HepG2 (cell line): ENCODE results near the gene ANKRD39. TPM values are rescaled to one million over a fixed set of nuclear protein-coding genes. Genes with fewer than 3 reads are reported as not detected.

Source experiments
- HOXA5 ChIP-seq: sonication (generic); formaldehyde crosslinking; IDR thresholded peaks from 2 replicates; pipeline ENCODE4 v1.4.0; 2020; ENCODE audit warnings: missing genetic modification reagents
- IKZF4 ChIP-seq: sonication (generic); formaldehyde crosslinking; IDR thresholded peaks from 2 replicates; pipeline ENCODE4 v1.5.1; 2020; ENCODE audit warnings: borderline replicate concordance, mild to moderate bottlenecking, low read depth, missing genetic modification reagents; ENCODE audit errors: not compliant biosample characterization
- KAT7 ChIP-seq: IDR thresholded peaks from 2 replicates; pipeline ENCODE4 v1.6.1; 2018; ENCODE audit warnings: borderline replicate concordance, missing compliant biosample characterization
- MEIS2 ChIP-seq: sonication (generic); formaldehyde crosslinking; IDR thresholded peaks from 2 replicates; pipeline ENCODE4 v1.9.0; 2021; ENCODE audit warnings: mild to moderate bottlenecking, missing genetic modification reagents
- MTA1 ChIP-seq: sonication (generic); formaldehyde crosslinking; IDR thresholded peaks from 2 replicates; pipeline ENCODE4 v1.4.0; 2020; ENCODE audit warnings: missing genetic modification reagents, mild to moderate bottlenecking, borderline replicate concordance
- NCOA5 ChIP-seq: sonication (generic); formaldehyde crosslinking; IDR thresholded peaks from 2 replicates; pipeline ENCODE4 v1.4.0; 2020; ENCODE audit warnings: missing genetic modification reagents
- ONECUT2 ChIP-seq: sonication (generic); formaldehyde crosslinking; IDR thresholded peaks from 2 replicates; pipeline ENCODE4 v1.4.0; 2020; ENCODE audit warnings: missing genetic modification reagents
- TEAD3 ChIP-seq: optimal IDR thresholded peaks from 2 replicates; pipeline ENCODE3; 2016; ENCODE audit warnings: borderline replicate concordance
- TFE3 ChIP-seq: IDR thresholded peaks from 2 replicates; pipeline ENCODE4 v1.6.1; 2016
- ZBTB38 ChIP-seq: sonication (generic); formaldehyde crosslinking; IDR thresholded peaks from 2 replicates; pipeline ENCODE4 v1.5.1; 2020; ENCODE audit warnings: mild to moderate bottlenecking, missing genetic modification reagents
- ZFP36 ChIP-seq: fragments of 150-350 bp; IDR thresholded peaks from 2 replicates; pipeline ENCODE4 v1.6.1; 2018; ENCODE audit warnings: borderline replicate concordance, low read length, low read depth; ENCODE audit not compliant: partially characterized antibody
- ZFP36L2 ChIP-seq: sonication (generic); formaldehyde crosslinking; IDR thresholded peaks from 2 replicates; pipeline ENCODE4 v1.4.0; 2020; ENCODE audit warnings: missing genetic modification reagents
- ZNF367 ChIP-seq: sonication (generic); formaldehyde crosslinking; IDR thresholded peaks from 2 replicates; pipeline ENCODE4 v1.4.0; 2020; ENCODE audit warnings: missing genetic modification reagents, borderline replicate concordance
- ZNF569 ChIP-seq: sonication (generic); formaldehyde crosslinking; IDR thresholded peaks from 2 replicates; pipeline ENCODE4 v1.5.0; 2020; ENCODE audit warnings: mild to moderate bottlenecking, missing genetic modification reagents, moderate library complexity, borderline replicate concordance
- ZNF674 ChIP-seq: sonication (generic); formaldehyde crosslinking; IDR thresholded peaks from 2 replicates; pipeline ENCODE4 v1.5.0; 2020; ENCODE audit warnings: low read depth, mild to moderate bottlenecking, missing genetic modification reagents
- ZNF773 ChIP-seq: sonication (generic); formaldehyde crosslinking; IDR thresholded peaks from 2 replicates; pipeline ENCODE4 v1.4.0; 2020; ENCODE audit warnings: missing genetic modification reagents, borderline replicate concordance
- ZSCAN25 ChIP-seq: sonication (generic); formaldehyde crosslinking; IDR thresholded peaks from 2 replicates; pipeline ENCODE4 v1.8.0; 2022; ENCODE audit warnings: mild to moderate bottlenecking, missing genetic modification reagents
- ZXDC ChIP-seq: sonication (generic); formaldehyde crosslinking; IDR thresholded peaks from 2 replicates; pipeline ENCODE4 v1.5.0; 2020; ENCODE audit warnings: mild to moderate bottlenecking, missing genetic modification reagents
- polyA plus RNA-seq, 8 experiments: library from polyadenylated mRNA; depleted of rRNA in 3 of 8; stranded (reverse) in 7 of 8; unstranded in 1 of 8; fragments of >200 nt; fragmentation: Illumina TruSeq in 4 of 8; extraction: Trizol in 4 of 8; gene quantifications; 2 replicates each; pipeline versions ENCODE4 v1.2.1 to v1.2.3, GENCODE V29; 2011 to 2016; ENCODE audit warnings: low read depth in 4 of 8, missing spikeins in 1 of 8, mixed read lengths in 1 of 8; ENCODE audit not compliant: insufficient read depth in 1 of 8
- total RNA-seq, 5 experiments: library from RNA; depleted of rRNA; stranded (reverse); fragments of >200 nt; fragmentation: Illumina TruSeq; extraction: Trizol; gene quantifications; 2 replicates each; pipeline ENCODE4 v1.2.3, GENCODE V29; 2016; ENCODE audit warnings: low read depth in 1 of 5
- TF ChIP-seq, protein P1 (sequence below): sonication (generic); formaldehyde crosslinking; IDR thresholded peaks from 2 replicates; pipeline ENCODE4 v1.5.0; 2020; ENCODE audit warnings: missing genetic modification reagents

ANKRD39 gene
- total and polyA plus RNA-seq, 2 of the 13 experiments (the other 11 are each of a cell fraction or from before 2014, with no cell fraction given), result 23.2 to 24.8 TPM

DNA sequence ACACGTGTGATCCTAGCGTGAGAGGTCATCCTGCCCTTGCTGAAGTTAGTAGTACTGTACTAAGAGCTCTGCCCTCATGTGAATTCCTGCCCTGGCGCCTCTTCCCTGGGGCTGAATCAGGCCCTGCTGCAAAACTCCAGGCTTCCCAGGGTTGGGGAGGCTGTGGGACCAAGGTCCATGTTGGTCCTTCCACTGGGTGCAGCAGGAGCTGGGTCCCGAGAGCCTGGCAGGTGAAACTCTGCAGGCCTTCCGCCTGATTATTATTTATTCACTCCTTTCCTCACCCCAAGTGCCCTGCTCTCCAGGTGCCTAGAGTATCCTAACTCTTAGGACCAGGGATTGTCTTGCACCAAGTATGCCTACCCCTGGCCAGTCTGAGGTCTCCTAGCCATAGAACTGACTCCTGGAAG lies 47.0 kb downstream of the ANKRD39 start (continued):
- TF ChIP-seq IKZF4 (CRISPR knock-in tag), result no peak
- TF ChIP-seq NCOA5 (CRISPR knock-in tag), result no peak
- TF ChIP-seq ZSCAN25, result peak; percentile 36; the same call in 1 of the 2 replicates
- TF ChIP-seq ZNF674 (CRISPR knock-in tag), result no peak
- peak; percentile 49; the same call in 1 of the 2 replicates for TF ChIP-seq ZBTB38 (CRISPR knock-in tag)
- TF ChIP-seq TEAD3 (CRISPR knock-in tag), result peak; percentile 55
- TF ChIP-seq ZFP36, result no peak
- TF ChIP-seq, protein P1, sequence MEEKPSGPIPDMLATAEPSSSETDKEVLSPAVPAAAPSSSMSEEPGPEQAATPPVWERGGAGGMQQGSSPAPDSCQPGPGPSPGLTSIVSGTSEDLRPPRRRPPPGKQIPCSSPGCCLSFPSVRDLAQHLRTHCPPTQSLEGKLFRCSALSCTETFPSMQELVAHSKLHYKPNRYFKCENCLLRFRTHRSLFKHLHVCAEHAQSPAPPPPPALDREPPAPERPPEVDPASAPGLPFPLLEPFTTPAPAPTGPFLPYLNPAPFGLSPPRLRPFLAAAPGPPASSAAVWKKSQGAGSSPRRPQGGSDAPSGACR, result no peak
- no peak for TF ChIP-seq ZNF569 (CRISPR knock-in tag)
- TF ChIP-seq ZFP36L2 (CRISPR knock-in tag), result no peak
- TF ChIP-seq HOXA5, result no peak
- no peak for TF ChIP-seq MEIS2 (CRISPR knock-in tag)
- TF ChIP-seq ONECUT2 (CRISPR knock-in tag), result no peak
- TF ChIP-seq ZNF367 (CRISPR knock-in tag), result no peak
- TF ChIP-seq KAT7 (CRISPR knock-in tag), result no peak
- TF ChIP-seq TFE3 (CRISPR knock-in tag), result no peak
- TF ChIP-seq ZNF773 (CRISPR knock-in tag), result no peak
- TF ChIP-seq ZXDC (CRISPR knock-in tag), result no peak
- peak; percentile 69 for TF ChIP-seq MTA1
